ENCODE data around the gene USP17L15. TPM values are rescaled to one million over a fixed set of nuclear protein-coding genes. Genes with fewer than 3 reads are reported as not detected.

Gene USP17L15
- total and polyA plus RNA-seq, 2 of the 13 experiments (the other 11 are each of a cell fraction or from before 2014, with no cell fraction given): not detected

Other genes with a start within 250 kb of the USP17L15 start
- gene FAM90A26, start 64.0 kb upstream of the USP17L15 start, total RNA-seq (2016; rRNA removed; fragmentation: Illumina TruSeq; extraction: Trizol): not detected in 2 replicates
- not detected in 2 replicates for gene FAM90A26, start 64.0 kb upstream of the USP17L15 start, polyA plus RNA-seq (2011; rRNA removed)
- not detected in 2 replicates for gene USP17L10, start 23.7 kb upstream of the USP17L15 start, total RNA-seq (2016; rRNA removed; fragmentation: Illumina TruSeq; extraction: Trizol)
- not detected in 2 replicates for gene USP17L10, start 23.7 kb upstream of the USP17L15 start, polyA plus RNA-seq (2011; rRNA removed)
- gene USP17L11, start 19.0 kb upstream of the USP17L15 start, total RNA-seq (2016; rRNA removed; fragmentation: Illumina TruSeq; extraction: Trizol): not detected in 2 replicates
- not detected in 2 replicates for gene USP17L11, start 19.0 kb upstream of the USP17L15 start, polyA plus RNA-seq (2011; rRNA removed)
- not detected in 2 replicates for gene USP17L12, start 14.2 kb upstream of the USP17L15 start, total RNA-seq (2016; rRNA removed; fragmentation: Illumina TruSeq; extraction: Trizol)
- gene USP17L12, start 14.2 kb upstream of the USP17L15 start, polyA plus RNA-seq (2011; rRNA removed): not detected in 2 replicates
- not detected in 2 replicates for gene USP17L13, start 9.5 kb upstream of the USP17L15 start, total RNA-seq (2016; rRNA removed; fragmentation: Illumina TruSeq; extraction: Trizol)
- gene USP17L13, start 9.5 kb upstream of the USP17L15 start, polyA plus RNA-seq (2011; rRNA removed): not detected in 2 replicates
- not detected in 2 replicates for gene USP17L17, start 9.5 kb downstream of the USP17L15 start, total RNA-seq (2016; rRNA removed; fragmentation: Illumina TruSeq; extraction: Trizol)
- gene USP17L17, start 9.5 kb downstream of the USP17L15 start, polyA plus RNA-seq (2011; rRNA removed): not detected in 2 replicates
- gene USP17L18, start 14.2 kb downstream of the USP17L15 start, total RNA-seq (2016; rRNA removed; fragmentation: Illumina TruSeq; extraction: Trizol): not detected in 2 replicates
- not detected in 2 replicates for gene USP17L18, start 14.2 kb downstream of the USP17L15 start, polyA plus RNA-seq (2011; rRNA removed)
- not detected in 2 replicates for gene USP17L19, start 19.0 kb downstream of the USP17L15 start, total RNA-seq (2016; rRNA removed; fragmentation: Illumina TruSeq; extraction: Trizol)
- not detected in 2 replicates for gene USP17L19, start 19.0 kb downstream of the USP17L15 start, polyA plus RNA-seq (2011; rRNA removed)
- not detected in 2 replicates for gene USP17L20, start 23.7 kb downstream of the USP17L15 start, total RNA-seq (2016; rRNA removed; fragmentation: Illumina TruSeq; extraction: Trizol)
- not detected in 2 replicates for gene USP17L20, start 23.7 kb downstream of the USP17L15 start, polyA plus RNA-seq (2011; rRNA removed)
- gene USP17L21, start 28.5 kb downstream of the USP17L15 start, total RNA-seq (2016; rRNA removed; fragmentation: Illumina TruSeq; extraction: Trizol): not detected in 2 replicates
- not detected in 2 replicates for gene USP17L21, start 28.5 kb downstream of the USP17L15 start, polyA plus RNA-seq (2011; rRNA removed)
- not detected in 2 replicates for gene USP17L22, start 33.2 kb downstream of the USP17L15 start, total RNA-seq (2016; rRNA removed; fragmentation: Illumina TruSeq; extraction: Trizol)
- not detected in 2 replicates for gene USP17L22, start 33.2 kb downstream of the USP17L15 start, polyA plus RNA-seq (2011; rRNA removed)
- not detected in 2 replicates for gene USP17L24, start 90.8 kb downstream of the USP17L15 start, total RNA-seq (2016; rRNA removed; fragmentation: Illumina TruSeq; extraction: Trizol)
- gene USP17L24, start 90.8 kb downstream of the USP17L15 start, polyA plus RNA-seq (2011; rRNA removed): not detected in 2 replicates
- not detected in 2 replicates for gene USP17L25, start 95.5 kb downstream of the USP17L15 start, total RNA-seq (2016; rRNA removed; fragmentation: Illumina TruSeq; extraction: Trizol)
- gene USP17L25, start 95.5 kb downstream of the USP17L15 start, polyA plus RNA-seq (2011; rRNA removed): not detected in 2 replicates
- gene USP17L26, start 100.3 kb downstream of the USP17L15 start, total RNA-seq (2016; rRNA removed; fragmentation: Illumina TruSeq; extraction: Trizol): not detected in 2 replicates
- gene USP17L26, start 100.3 kb downstream of the USP17L15 start, polyA plus RNA-seq (2011; rRNA removed): not detected in 2 replicates
- gene USP17L5, start 105.0 kb downstream of the USP17L15 start, total RNA-seq (2016; rRNA removed; fragmentation: Illumina TruSeq; extraction: Trizol): not detected in 2 replicates
- gene USP17L5, start 105.0 kb downstream of the USP17L15 start, polyA plus RNA-seq (2011; rRNA removed): not detected in 2 replicates
- gene USP17L27, start 109.8 kb downstream of the USP17L15 start, total RNA-seq (2016; rRNA removed; fragmentation: Illumina TruSeq; extraction: Trizol): not detected in 2 replicates
- gene USP17L27, start 109.8 kb downstream of the USP17L15 start, polyA plus RNA-seq (2011; rRNA removed): not detected in 2 replicates
- not detected in 2 replicates for gene USP17L28, start 114.5 kb downstream of the USP17L15 start, total RNA-seq (2016; rRNA removed; fragmentation: Illumina TruSeq; extraction: Trizol)
- not detected in 2 replicates for gene USP17L28, start 114.5 kb downstream of the USP17L15 start, polyA plus RNA-seq (2011; rRNA removed)
- gene USP17L29, start 119.3 kb downstream of the USP17L15 start, total RNA-seq (2016; rRNA removed; fragmentation: Illumina TruSeq; extraction: Trizol): not detected in 2 replicates
- gene USP17L29, start 119.3 kb downstream of the USP17L15 start, polyA plus RNA-seq (2011; rRNA removed): not detected in 2 replicates
- not detected in 2 replicates for gene USP17L30, start 128.7 kb downstream of the USP17L15 start, total RNA-seq (2016; rRNA removed; fragmentation: Illumina TruSeq; extraction: Trizol)
- gene USP17L30, start 128.7 kb downstream of the USP17L15 start, polyA plus RNA-seq (2011; rRNA removed): not detected in 2 replicates
- not detected in 2 replicates for gene DEFB131A, start 210.0 kb downstream of the USP17L15 start, total RNA-seq (2016; rRNA removed; fragmentation: Illumina TruSeq; extraction: Trizol)
- not detected in 2 replicates for gene DEFB131A, start 210.0 kb downstream of the USP17L15 start, polyA plus RNA-seq (2011; rRNA removed)